Caco-2 (cell line): Measurements from ENCODE around the gene ENO2. TPM values are rescaled to one million over a fixed set of nuclear protein-coding genes. Genes with fewer than 3 reads are reported as not detected.
"Not testable (repeated sequence)": the region's sequence is repeated elsewhere in the genome, so short reads cannot be mapped to it uniquely, and the experiment has no call there.

Experiments
- Bru-seq: library from RNA; stranded (reverse); fragments of 400-500 nt; gene quantifications from one replicate; lab custom pipeline; 2021; lab: Mats Ljungman, UMichigan
- BruChase-seq, 2 experiments: library from RNA; stranded (reverse); fragments of 400-500 nt; gene quantifications; one replicate each; lab custom pipeline; 2021; lab: Mats Ljungman, UMichigan
- BruUV-seq: library from RNA; stranded (reverse); fragments of 400-500 nt; replicated peaks from 2 replicates; lab custom pipeline; 2021; lab: Mats Ljungman, UMichigan
- CTCF ChIA-PET: fragments of 300-600 bp; sonication (Branson Sonifier 250); formaldehyde crosslinking; loops from one replicate; lab custom pipeline; 2022; ENCODE audit warnings: antibody characterized with exemption; lab: Charles Lee
- POLR2A ChIA-PET: fragments of 300-600 bp; sonication (Branson Sonifier 250); formaldehyde crosslinking; loops from one replicate; lab custom pipeline; 2022; ENCODE audit warnings: antibody characterized with exemption; lab: Charles Lee
- DNase-seq, 2 experiments: peaks; one replicate each; pipeline versions ENCODE4 v3.0.0 to v3.0.0-alpha.2; 2020 to 2022
- H3K27me3 ChIP-seq: replicated peaks from 2 replicates; pipeline ENCODE4 v1.6.0; 2011; ENCODE audit warnings: low read length; ENCODE audit not compliant: control insufficient read depth, insufficient read depth
- H3K36me3 ChIP-seq: 2 replicates; pipeline ENCODE4 v1.5.1; 2011; ENCODE audit warnings: low read length; ENCODE audit not compliant: control insufficient read depth, insufficient read depth
- H3K4me1 ChIP-seq: fragments of 250-450 bp; sonication (Bioruptor Pico); 2 replicates; pipeline ENCODE4 v1.5.1; 2020; ENCODE audit warnings: mild to moderate bottlenecking
- H3K4me3 ChIP-seq: 2 replicates; pipeline ENCODE4 v1.5.1; 2011; ENCODE audit warnings: low read depth, mild to moderate bottlenecking, control low read depth, low read length
- H3K9me3 ChIP-seq: fragments of 250-450 bp; sonication (Bioruptor Pico); 2 replicates; pipeline ENCODE4 v1.5.1; 2020; ENCODE audit warnings: mild to moderate bottlenecking, moderate library complexity
- H3K27ac Mint-ChIP-seq: one replicate; pipeline ENCODE4 v1.8.0; 2022; ENCODE audit warnings: mixed read lengths; ENCODE audit not compliant: unreplicated experiment
- H3K27me3 Mint-ChIP-seq: one replicate; pipeline ENCODE4 v1.8.0; 2022; ENCODE audit warnings: mixed read lengths; ENCODE audit not compliant: insufficient read depth, unreplicated experiment
- H3K36me3 Mint-ChIP-seq: one replicate; pipeline ENCODE4 v1.8.0; 2022; ENCODE audit warnings: mild to moderate bottlenecking, mixed read lengths; ENCODE audit not compliant: insufficient read depth, unreplicated experiment
- H3K4me1 Mint-ChIP-seq: one replicate; pipeline ENCODE4 v1.8.0; 2022; ENCODE audit warnings: low read depth, mixed read lengths; ENCODE audit not compliant: unreplicated experiment
- H3K4me3 Mint-ChIP-seq: one replicate; pipeline ENCODE4 v1.8.0; 2022; ENCODE audit warnings: mild to moderate bottlenecking, moderate library complexity, mixed read lengths; ENCODE audit not compliant: unreplicated experiment
- H3K9me3 Mint-ChIP-seq: one replicate; pipeline ENCODE4 v1.8.0; 2022; ENCODE audit warnings: mixed read lengths; ENCODE audit not compliant: unreplicated experiment
- intact Hi-C: fragments of 100-400 bp; cut with micrococcal nuclease; formaldehyde crosslinking; loops from one replicate; pipeline ENCODE4 v1.10.0; 2022; ENCODE audit not compliant: unreplicated experiment
- long read RNA-seq: library from polyadenylated mRNA; stranded (forward); transcript quantifications from one replicate; pipeline ENCODE4 v2.0.0, GENCODE V29; 2022
- total RNA-seq: library from RNA; stranded (reverse); gene quantifications from 2 replicates; pipeline ENCODE4 v1.2.3, GENCODE V29; 2022
- TF ChIP-seq, protein P1 (sequence below), 2 experiments: fragments of 200-600 bp in 1 of 2; IDR thresholded peaks; 1 replicate in 1 of 2; 2 replicates in 1 of 2; pipeline versions ENCODE4 v1.5.1 to v1.8.0; 2011 to 2022; ENCODE audit warnings: antibody characterized with exemption in 1 of 2, control low read depth in 1 of 2, inconsistent platforms in 1 of 2, low read depth in 1 of 2, low read length in 1 of 2, mild to moderate bottlenecking in 1 of 2, moderate library complexity in 1 of 2; ENCODE audit not compliant: insufficient read depth in 1 of 2, severe bottlenecking in 1 of 2, unreplicated experiment in 1 of 2

ENO2 gene
- total RNA-seq = 23.2 and 25.3 TPM in 2 replicates
- percentile 54 among the genes with signal in this experiment for Bru-seq, nascent RNA
- percentile 63 among the genes with signal in this experiment for BruChase-seq, experiment 1, labeled RNA remaining after a 2-hour chase
- BruChase-seq, experiment 2, labeled RNA remaining after a 6-hour chase = percentile 69 among the genes with signal in this experiment
- long read RNA-seq, transcript ENO2-201 (12 exons, 2,423 nt) = major isoform, 8 of 14 reads
- long read RNA-seq, partial matches to known transcripts = 2 of 14 reads
- long read RNA-seq, other reads (novel, unspliced or antisense) = 2 of 14 reads

DNA sequence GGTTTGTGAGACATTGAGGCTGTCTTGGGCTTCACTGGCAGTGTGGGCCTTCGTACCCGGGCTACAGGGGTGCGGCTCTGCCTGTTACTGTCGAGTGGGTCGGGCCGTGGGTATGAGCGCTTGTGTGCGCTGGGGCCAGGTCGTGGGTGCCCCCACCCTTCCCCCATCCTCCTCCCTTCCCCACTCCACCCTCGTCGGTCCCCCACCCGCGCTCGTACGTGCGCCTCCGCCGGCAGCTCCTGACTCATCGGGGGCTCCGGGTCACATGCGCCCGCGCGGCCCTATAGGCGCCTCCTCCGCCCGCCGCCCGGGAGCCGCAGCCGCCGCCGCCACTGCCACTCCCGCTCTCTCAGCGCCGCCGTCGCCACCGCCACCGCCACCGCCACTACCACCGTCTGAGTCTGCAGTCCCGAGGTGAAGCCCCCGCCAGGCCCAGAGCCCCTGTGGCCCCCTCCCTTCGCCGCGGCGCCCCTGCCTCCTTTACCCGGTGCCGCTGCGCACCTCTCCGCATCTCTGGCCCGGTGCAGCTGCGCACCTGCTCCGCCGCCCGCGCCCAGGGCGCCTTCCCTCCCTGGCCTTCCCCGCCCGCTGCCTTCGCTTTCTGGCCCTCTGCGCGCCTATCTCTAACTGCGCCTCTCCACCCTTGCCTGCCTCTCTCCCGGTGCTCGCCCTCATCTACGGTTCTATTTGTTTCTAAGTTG, at the start of gene ENO2:
ENO2 (plus strand) TSS at position 335 of the 701 bp plus-strand sequence. CDS start 1,253 bp downstream, outside the sequence.
- Histone ChIP-seq H3K4me1 (peaks cover 14% of the 10 kb centered on the region), H3K4me3 (peak within 1 kb of the TSS; percentile 69), H3K9me3 (no peaks in the 10 kb centered on the region), H3K27me3 (no peaks in the 10 kb centered on the region), H3K36me3 (peaks cover 1% of the 10 kb centered on the region)
- H3K4me1 Mint-ChIP-seq = peaks cover 9% of the 10 kb centered on the region
- CTCF ChIA-PET = interaction anchor here (0.6 to 1.8 kb wide), 6 partner anchors 23 to 195 kb away, joined by 3 to 8 read pairs (median 6); partner anchors contain the start of genes C1RL, C1S, SPSB2 and TPI1
- POLR2A ChIA-PET = interaction anchor here (0.7 to 1.3 kb wide), 2 partner anchors 23 to 44 kb away, joined by 3 to 4 read pairs; no protein-coding TSS in a partner anchor
- H3K4me3 Mint-ChIP-seq = peak within 1 kb of the TSS; percentile 96
- peaks cover 7% of the 10 kb centered on the region for H3K36me3 Mint-ChIP-seq
- TF ChIP-seq, protein P1, sequence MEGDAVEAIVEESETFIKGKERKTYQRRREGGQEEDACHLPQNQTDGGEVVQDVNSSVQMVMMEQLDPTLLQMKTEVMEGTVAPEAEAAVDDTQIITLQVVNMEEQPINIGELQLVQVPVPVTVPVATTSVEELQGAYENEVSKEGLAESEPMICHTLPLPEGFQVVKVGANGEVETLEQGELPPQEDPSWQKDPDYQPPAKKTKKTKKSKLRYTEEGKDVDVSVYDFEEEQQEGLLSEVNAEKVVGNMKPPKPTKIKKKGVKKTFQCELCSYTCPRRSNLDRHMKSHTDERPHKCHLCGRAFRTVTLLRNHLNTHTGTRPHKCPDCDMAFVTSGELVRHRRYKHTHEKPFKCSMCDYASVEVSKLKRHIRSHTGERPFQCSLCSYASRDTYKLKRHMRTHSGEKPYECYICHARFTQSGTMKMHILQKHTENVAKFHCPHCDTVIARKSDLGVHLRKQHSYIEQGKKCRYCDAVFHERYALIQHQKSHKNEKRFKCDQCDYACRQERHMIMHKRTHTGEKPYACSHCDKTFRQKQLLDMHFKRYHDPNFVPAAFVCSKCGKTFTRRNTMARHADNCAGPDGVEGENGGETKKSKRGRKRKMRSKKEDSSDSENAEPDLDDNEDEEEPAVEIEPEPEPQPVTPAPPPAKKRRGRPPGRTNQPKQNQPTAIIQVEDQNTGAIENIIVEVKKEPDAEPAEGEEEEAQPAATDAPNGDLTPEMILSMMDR (IDR thresholded peaks at IDR 0.05; ENCODE audit: insufficient read depth in 1 of 2, low read depth in 1 of 2, low read length in 1 of 2, severe bottlenecking in 1 of 2, unreplicated experiment in 1 of 2) = no peak
- no TSS peak for BruUV-seq
- H3K27me3 Mint-ChIP-seq = no peaks in the 10 kb centered on the region
- DNase-seq = peak; percentile 63 to 73
- no peaks in the 10 kb centered on the region for H3K9me3 Mint-ChIP-seq
- H3K27ac Mint-ChIP-seq = no peak within 1 kb of the TSS
- intact Hi-C loops = loop anchor here (1.0 kb wide), 1 partner anchor 10 kb away; the partner anchor contains the start of gene LRRC23

GRCh38 chr12:6865307-6865706, 49.1 kb upstream of the ENO2 start:
- intact Hi-C loops, DNase-seq, H3K27me3 ChIP-seq, H3K4me3 Mint-ChIP-seq, H3K9me3 ChIP-seq, H3K9me3 Mint-ChIP-seq, H3K27me3 Mint-ChIP-seq, H3K4me3 ChIP-seq, BruUV-seq, H3K27ac Mint-ChIP-seq: not testable (repeated sequence)
- H3K4me1 Mint-ChIP-seq = peaks cover 26% of the 10 kb centered on the region
- Histone ChIP-seq H3K36me3 (peaks cover 21% of the 10 kb centered on the region), H3K4me1 (peaks cover 17% of the 10 kb centered on the region)
- ChIA-PET POLR2A (interaction anchor here (5.4 kb wide), 1 partner anchor 13 kb away, joined by 102 read pairs; the partner anchor contains the start of genes CDCA3 and USP5), CTCF (interaction anchor here (2.4 kb wide), 1 partner anchor 13 kb away, joined by 8 read pairs; the partner anchor contains the start of gene USP5)
- H3K36me3 Mint-ChIP-seq = peaks cover 99% of the 10 kb centered on the region

DNA sequence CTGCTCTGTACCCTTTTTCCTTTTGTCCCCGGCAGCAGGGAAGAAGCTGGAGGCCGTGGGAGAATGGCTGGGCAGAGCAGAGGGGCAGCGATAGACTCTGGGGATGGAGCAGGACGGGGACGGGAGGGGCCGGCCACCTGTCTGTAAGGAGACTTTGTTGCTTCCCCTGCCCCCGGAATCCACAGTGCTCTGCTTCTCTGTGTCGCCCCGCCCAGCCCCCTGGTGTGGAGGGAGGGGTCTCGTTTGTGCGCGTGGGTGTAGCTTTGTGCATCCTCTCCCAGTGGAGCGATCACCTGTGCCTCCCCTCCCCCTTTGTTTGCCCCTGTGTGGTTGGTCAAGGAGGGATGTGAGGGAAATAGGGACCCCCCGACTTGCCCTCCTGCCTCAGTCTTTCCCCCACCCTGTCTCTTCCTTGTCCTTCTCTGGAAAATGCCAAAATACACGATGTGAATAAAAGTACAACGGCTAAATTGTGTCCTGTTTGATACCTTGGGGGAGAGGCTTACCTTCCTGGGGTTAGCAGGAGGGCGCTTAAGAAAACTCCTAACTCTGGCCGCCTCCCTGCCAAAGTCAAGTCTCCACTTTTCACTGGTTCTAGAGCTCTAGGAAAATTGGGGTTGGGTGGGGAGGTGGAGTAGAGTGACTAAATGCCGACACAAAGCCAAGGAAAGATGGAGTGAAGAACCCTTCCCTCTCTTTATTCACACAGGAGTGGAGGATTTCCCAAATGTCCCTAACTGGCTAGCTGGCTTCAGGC, 48.0 kb upstream of the ENO2 start:
- Mint-ChIP-seq H3K27me3 (no peaks in the 10 kb centered on the region), H3K9me3 (no peaks in the 10 kb centered on the region), H3K36me3 (peaks cover 99% of the 10 kb centered on the region), H3K27ac (peak overlapping the region; percentile 94), H3K4me1 (peaks cover 37% of the 10 kb centered on the region), H3K4me3 (peak overlapping the region; percentile 95)
- Histone ChIP-seq H3K27me3 (no peaks in the 10 kb centered on the region), H3K4me3 (no peak overlapping the region), H3K9me3 (no peaks in the 10 kb centered on the region), H3K4me1 (peaks cover 21% of the 10 kb centered on the region), H3K36me3 (peaks cover 18% of the 10 kb centered on the region)
- no peak for DNase-seq
- CTCF ChIA-PET = interaction anchor here (0.8 to 4.2 kb wide), 4 partner anchors 14 to 524 kb away, joined by 3 to 68 read pairs (median 6); partner anchors contain the start of genes TNFRSF1A and USP5
- BruUV-seq = no TSS peak
- TF ChIP-seq, protein P1 (IDR thresholded peaks at IDR 0.05; ENCODE audit: insufficient read depth in 1 of 2, low read depth in 1 of 2, low read length in 1 of 2, severe bottlenecking in 1 of 2, unreplicated experiment in 1 of 2) = no peak
- intact Hi-C loops = no loop called here
- POLR2A ChIA-PET = interaction anchor here (0.6 to 5.4 kb wide), 6 partner anchors 14 to 568 kb away, joined by 3 to 102 read pairs (median 4); partner anchors contain the start of genes CDCA3, COPS7A and USP5
